Measurements from ENCODE around the gene P2RY13.

Gene P2RY13

GRCh38 chr3:151297429-151297828 lies 31.9 kb downstream of the P2RY13 start:
- in situ Hi-C loops (cut with MboI; ENCODE audit: low sequenced_read_pairs): loop anchor here (25.0 kb wide), 1 partner anchor 540 kb away; no protein-coding TSS in a partner anchor

GRCh38 chr3:151296226-151296625 lies 33.1 kb downstream of the P2RY13 start:
- in situ Hi-C loops (cut with MboI; ENCODE audit: low sequenced_read_pairs): loop anchor here (25.0 kb wide), 1 partner anchor 541 kb away; no protein-coding TSS in a partner anchor

GRCh38 chr3:151293127-151293526 lies 36.2 kb downstream of the P2RY13 start:
- in situ Hi-C loops (cut with MboI; ENCODE audit: low sequenced_read_pairs): loop anchor here (25.0 kb wide), 1 partner anchor 544 kb away; no protein-coding TSS in a partner anchor

GRCh38 chr3:151290673-151291072 lies 38.7 kb downstream of the P2RY13 start:
- in situ Hi-C loops (cut with MboI; ENCODE audit: low sequenced_read_pairs): loop anchor here (25.0 kb wide), 1 partner anchor 547 kb away; no protein-coding TSS in a partner anchor

- in situ Hi-C loops (cut with MboI; ENCODE audit: low sequenced_read_pairs): loop anchor here (25.0 kb wide), 1 partner anchor 548 kb away; no protein-coding TSS in a partner anchor
These were observed 39.9 kb downstream of the P2RY13 start for GRCh38 chr3:151289445-151289844.

- in situ Hi-C loops (cut with MboI; ENCODE audit: low sequenced_read_pairs): loop anchor here (25.0 kb wide), 1 partner anchor 551 kb away; no protein-coding TSS in a partner anchor
These were observed 43.4 kb downstream of the P2RY13 start for GRCh38 chr3:151285940-151286339.

GRCh38 chr3:151283907-151284461 lies 45.4 kb downstream of the P2RY13 start:
- in situ Hi-C loops (cut with MboI; ENCODE audit: low sequenced_read_pairs): loop anchor here (25.0 kb wide), 1 partner anchor 553 kb away; no protein-coding TSS in a partner anchor

GRCh38 chr3:151283387-151283786 lies 46.0 kb downstream of the P2RY13 start:
- in situ Hi-C loops (cut with MboI; ENCODE audit: low sequenced_read_pairs): loop anchor here (25.0 kb wide), 1 partner anchor 554 kb away; no protein-coding TSS in a partner anchor

- in situ Hi-C loops (cut with MboI; ENCODE audit: low sequenced_read_pairs): loop anchor here (25.0 kb wide), 1 partner anchor 554 kb away; no protein-coding TSS in a partner anchor
These were observed 46.4 kb downstream of the P2RY13 start for GRCh38 chr3:151282921-151283320.

GRCh38 chr3:151281671-151282324 lies 47.6 kb downstream of the P2RY13 start:
- in situ Hi-C loops (cut with MboI; ENCODE audit: low sequenced_read_pairs): loop anchor here (25.0 kb wide), 1 partner anchor 556 kb away; no protein-coding TSS in a partner anchor

GRCh38 chr3:151278230-151278629 lies 51.1 kb downstream of the P2RY13 start, which contains the start of gene P2RY14:
Gene P2RY14 (minus strand): TSS chr3:151278542. CDS start chr3:151214316, 64,226 bp downstream.
- in situ Hi-C loops (cut with MboI; ENCODE audit: low sequenced_read_pairs): loop anchor here (5.0 to 25.0 kb wide), 3 partner anchors 51 to 559 kb away; no protein-coding TSS in a partner anchor

GRCh38 chr3:151276687-151277042 lies 52.7 kb downstream of the P2RY13 start:
- in situ Hi-C loops (cut with MboI; ENCODE audit: low sequenced_read_pairs): loop anchor here (5.0 to 25.0 kb wide), 3 partner anchors 49 to 561 kb away; no protein-coding TSS in a partner anchor

Measured in HL-60/S4 treated with retinoic acid at 250 ng/mL for 4 days and 3 days (cell line).